ENCODE results near the gene POLDIP3. TPM values are rescaled to one million over a fixed set of nuclear protein-coding genes. Genes with fewer than 3 reads are reported as not detected.
"Not testable (repeated sequence)": the region's sequence is repeated elsewhere in the genome, so short reads cannot be mapped to it uniquely, and the experiment has no call there.

The POLDIP3 gene
- total RNA-seq, 5 donors from 2014 or later (not counting 1 experiment from before 2014, with no cell fraction given) = 66.5 to 83.8 (median 81.0) TPM

- whole genome bisulfite sequencing (ENCODE audit: insufficient coverage) = 90% methylated on average over 5 of the region's 12 CpGs
- H3K27ac ChIP-seq (ENCODE audit: low read length); H3K27ac Mint-ChIP-seq; H3K27me3 Mint-ChIP-seq; DNase-seq; H3K9me3 Mint-ChIP-seq; POLR2A ChIA-PET; H3K4me3 Mint-ChIP-seq; H3K27me3 ChIP-seq (replicated peaks in 1 of 2; ENCODE audit: control insufficient read depth in 2 of 2, extremely low read depth in 1 of 2, insufficient read depth in 2 of 2, low read length in 1 of 2); CTCF ChIA-PET; H3K9me3 ChIP-seq; H3K4me1 ChIP-seq (ENCODE audit: control insufficient read depth in 1 of 2, extremely low read depth in 1 of 2, insufficient read depth in 2 of 2, low read length in 2 of 2); H3K4me3 ChIP-seq (ENCODE audit: control insufficient read depth in 1 of 2, extremely low read depth in 1 of 2, low read length in 1 of 2); ATAC-seq (replicated peaks in 1 of 4); H3K4me1 Mint-ChIP-seq: not testable (repeated sequence)
- H3K36me3 Mint-ChIP-seq = peaks cover 10% of the 10 kb centered on the region
- peaks cover 7 to 13% of the 10 kb centered on the region in 2 donors for H3K36me3 ChIP-seq (ENCODE audit: control insufficient read depth in 2 of 2, extremely low read depth in 1 of 2, insufficient read depth in 1 of 2, low read length in 1 of 2)
Observed at GRCh38 chr22:42571068-42571467, 43.6 kb downstream of the POLDIP3 start.

GRCh38 chr22:42570580-42570979 lies 44.1 kb downstream of the POLDIP3 start:
- H3K36me3 ChIP-seq (ENCODE audit: control insufficient read depth in 2 of 2, extremely low read depth in 1 of 2, insufficient read depth in 1 of 2, low read length in 1 of 2) = peaks cover 7 to 13% of the 10 kb centered on the region in 2 donors
- DNase-seq; H3K9me3 ChIP-seq; H3K4me1 ChIP-seq (ENCODE audit: control insufficient read depth in 1 of 2, extremely low read depth in 1 of 2, insufficient read depth in 2 of 2, low read length in 2 of 2); H3K27ac ChIP-seq (ENCODE audit: low read length); H3K4me1 Mint-ChIP-seq; H3K4me3 Mint-ChIP-seq; POLR2A ChIA-PET; H3K27me3 ChIP-seq (replicated peaks in 1 of 2; ENCODE audit: control insufficient read depth in 2 of 2, extremely low read depth in 1 of 2, insufficient read depth in 2 of 2, low read length in 1 of 2); ATAC-seq (replicated peaks in 1 of 4); H3K9me3 Mint-ChIP-seq; H3K27ac Mint-ChIP-seq; H3K27me3 Mint-ChIP-seq; H3K4me3 ChIP-seq (ENCODE audit: control insufficient read depth in 1 of 2, extremely low read depth in 1 of 2, low read length in 1 of 2): not testable (repeated sequence)
- CTCF ChIA-PET = interaction anchor here in 1 of 2 donors (0.9 kb wide), 1 partner anchor 63 kb away, joined by 10 read pairs; no protein-coding TSS in a partner anchor
- 92% methylated on average over 5 of the region's 9 CpGs for WGBS (ENCODE audit: insufficient coverage)
- H3K36me3 Mint-ChIP-seq = peaks cover 10% of the 10 kb centered on the region

- H3K36me3 ChIP-seq (ENCODE audit: control insufficient read depth in 2 of 2, extremely low read depth in 1 of 2, insufficient read depth in 1 of 2, low read length in 1 of 2); DNase-seq; H3K9me3 Mint-ChIP-seq; H3K4me3 Mint-ChIP-seq; H3K27me3 Mint-ChIP-seq; H3K27ac ChIP-seq (ENCODE audit: low read length); H3K9me3 ChIP-seq; CTCF ChIA-PET; ATAC-seq (replicated peaks in 1 of 4); H3K27ac Mint-ChIP-seq; H3K27me3 ChIP-seq (replicated peaks in 1 of 2; ENCODE audit: control insufficient read depth in 2 of 2, extremely low read depth in 1 of 2, insufficient read depth in 2 of 2, low read length in 1 of 2); H3K36me3 Mint-ChIP-seq; POLR2A ChIA-PET; H3K4me1 Mint-ChIP-seq; H3K4me3 ChIP-seq (ENCODE audit: control insufficient read depth in 1 of 2, extremely low read depth in 1 of 2, low read length in 1 of 2); H3K4me1 ChIP-seq (ENCODE audit: control insufficient read depth in 1 of 2, extremely low read depth in 1 of 2, insufficient read depth in 2 of 2, low read length in 2 of 2): not testable (repeated sequence)
- WGBS (ENCODE audit: insufficient coverage) = 100% methylated on average over 2 of the region's 6 CpGs
Observed at GRCh38 chr22:42567950-42568349, 46.7 kb downstream of the POLDIP3 start.

- no peaks in the 10 kb centered on the region for H3K36me3 ChIP-seq (ENCODE audit: control insufficient read depth in 2 of 2, extremely low read depth in 1 of 2, insufficient read depth in 1 of 2, low read length in 1 of 2)
- peaks cover under 1% of the 10 kb centered on the region for H3K36me3 Mint-ChIP-seq
- no peak overlapping the region for H3K4me3 Mint-ChIP-seq
- H3K4me1 Mint-ChIP-seq = peaks cover 0 to 4% (median under 1%) of the 10 kb centered on the region in 3 donors
- no peak overlapping the region for H3K27ac Mint-ChIP-seq
- ChIA-PET CTCF (no interaction called here), POLR2A (no interaction called here)
- 96% methylated on average over 12 of the region's 12 CpGs for WGBS (ENCODE audit: insufficient coverage)
- no peak overlapping the region for H3K27ac ChIP-seq (ENCODE audit: low read length)
- no peaks in the 10 kb centered on the region for H3K27me3 ChIP-seq (replicated peaks in 1 of 2; ENCODE audit: control insufficient read depth in 2 of 2, extremely low read depth in 1 of 2, insufficient read depth in 2 of 2, low read length in 1 of 2)
- no peaks in the 10 kb centered on the region for H3K9me3 ChIP-seq
- DNase-seq = no peak
- no peaks in the 10 kb centered on the region for H3K9me3 Mint-ChIP-seq
- no peaks in the 10 kb centered on the region for H3K27me3 Mint-ChIP-seq
- ATAC-seq (replicated peaks in 1 of 4) = no peak
- H3K4me3 ChIP-seq (ENCODE audit: control insufficient read depth in 1 of 2, extremely low read depth in 1 of 2, low read length in 1 of 2) = no peak overlapping the region
- H3K4me1 ChIP-seq (ENCODE audit: control insufficient read depth in 1 of 2, extremely low read depth in 1 of 2, insufficient read depth in 2 of 2, low read length in 2 of 2) = no peaks in the 10 kb centered on the region
Observed at GRCh38 chr22:42565956-42566355, 48.7 kb downstream of the POLDIP3 start.

GRCh38 chr22:42564699-42565098 lies 50.0 kb downstream of the POLDIP3 start:
- Histone ChIP-seq H3K4me1 (ENCODE audit: control insufficient read depth in 1 of 2, extremely low read depth in 1 of 2, insufficient read depth in 2 of 2, low read length in 2 of 2) (no peaks in the 10 kb centered on the region), H3K27ac (ENCODE audit: low read length) (no peak overlapping the region), H3K27me3 (replicated peaks in 1 of 2; ENCODE audit: control insufficient read depth in 2 of 2, extremely low read depth in 1 of 2, insufficient read depth in 2 of 2, low read length in 1 of 2) (no peaks in the 10 kb centered on the region), H3K36me3 (ENCODE audit: control insufficient read depth in 2 of 2, extremely low read depth in 1 of 2, insufficient read depth in 1 of 2, low read length in 1 of 2) (no peaks in the 10 kb centered on the region), H3K4me3 (ENCODE audit: control insufficient read depth in 1 of 2, extremely low read depth in 1 of 2, low read length in 1 of 2) (no peak overlapping the region), H3K9me3 (no peaks in the 10 kb centered on the region)
- WGBS (ENCODE audit: insufficient coverage) = 98% methylated on average over 16 of the region's 17 CpGs
- Mint-ChIP-seq H3K27ac (no peak overlapping the region), H3K4me3 (no peak overlapping the region), H3K36me3 (no peaks in the 10 kb centered on the region), H3K27me3 (no peaks in the 10 kb centered on the region), H3K9me3 (no peaks in the 10 kb centered on the region), H3K4me1 (peaks cover 0 to 6% (median 5%) of the 10 kb centered on the region in 3 donors)
- ChIA-PET POLR2A (no interaction called here), CTCF (no interaction called here)
- ATAC-seq (replicated peaks in 1 of 4) = no peak
- no peak for DNase-seq

GRCh38 chr22:42563943-42564342 lies 50.7 kb downstream of the POLDIP3 start:
- H3K4me1 Mint-ChIP-seq; H3K36me3 Mint-ChIP-seq; H3K9me3 Mint-ChIP-seq; H3K36me3 ChIP-seq (ENCODE audit: control insufficient read depth in 2 of 2, extremely low read depth in 1 of 2, insufficient read depth in 1 of 2, low read length in 1 of 2); ATAC-seq (replicated peaks in 1 of 4); H3K27me3 ChIP-seq (replicated peaks in 1 of 2; ENCODE audit: control insufficient read depth in 2 of 2, extremely low read depth in 1 of 2, insufficient read depth in 2 of 2, low read length in 1 of 2); H3K4me1 ChIP-seq (ENCODE audit: control insufficient read depth in 1 of 2, extremely low read depth in 1 of 2, insufficient read depth in 2 of 2, low read length in 2 of 2); CTCF ChIA-PET; POLR2A ChIA-PET; H3K4me3 Mint-ChIP-seq; H3K27ac ChIP-seq (ENCODE audit: low read length); H3K27ac Mint-ChIP-seq; H3K4me3 ChIP-seq (ENCODE audit: control insufficient read depth in 1 of 2, extremely low read depth in 1 of 2, low read length in 1 of 2); H3K27me3 Mint-ChIP-seq; H3K9me3 ChIP-seq; DNase-seq: not testable (repeated sequence)
- no CpG with 5 or more reads among the region's 3 CpGs for WGBS (ENCODE audit: insufficient coverage)

GRCh38 chr22:42562684-42563083 lies 52.0 kb downstream of the POLDIP3 start:
- no peaks in the 10 kb centered on the region for H3K27me3 ChIP-seq (replicated peaks in 1 of 2; ENCODE audit: control insufficient read depth in 2 of 2, extremely low read depth in 1 of 2, insufficient read depth in 2 of 2, low read length in 1 of 2)
- no peak for DNase-seq
- POLR2A ChIA-PET = interaction anchor here in 1 of 2 donors (0.6 kb wide), 1 partner anchor 550 kb away, joined by 4 read pairs; no protein-coding TSS in a partner anchor
- no peak overlapping the region for H3K4me3 ChIP-seq (ENCODE audit: control insufficient read depth in 1 of 2, extremely low read depth in 1 of 2, low read length in 1 of 2)
- ATAC-seq (replicated peaks in 1 of 4) = no peak
- no peak overlapping the region for H3K27ac Mint-ChIP-seq
- no peaks in the 10 kb centered on the region for H3K27me3 Mint-ChIP-seq
- no peaks in the 10 kb centered on the region for H3K9me3 ChIP-seq
- H3K36me3 ChIP-seq (ENCODE audit: control insufficient read depth in 2 of 2, extremely low read depth in 1 of 2, insufficient read depth in 1 of 2, low read length in 1 of 2) = no peaks in the 10 kb centered on the region
- 100% methylated on average over 1 of the region's 2 CpGs for WGBS (ENCODE audit: insufficient coverage)
- CTCF ChIA-PET = interaction anchor here in 1 of 2 donors (0.6 kb wide), 1 partner anchor 126 kb away, joined by 3 read pairs; no protein-coding TSS in a partner anchor
- no peak overlapping the region for H3K27ac ChIP-seq (ENCODE audit: low read length)
- peaks cover 0 to 6% (median 5%) of the 10 kb centered on the region in 3 donors for H3K4me1 Mint-ChIP-seq
- H3K36me3 Mint-ChIP-seq = no peaks in the 10 kb centered on the region
- H3K9me3 Mint-ChIP-seq = no peaks in the 10 kb centered on the region
- H3K4me1 ChIP-seq (ENCODE audit: control insufficient read depth in 1 of 2, extremely low read depth in 1 of 2, insufficient read depth in 2 of 2, low read length in 2 of 2) = no peaks in the 10 kb centered on the region
- no peak overlapping the region for H3K4me3 Mint-ChIP-seq

Data from T-cell (primary cell).